A673 (cell line): Measurements from ENCODE around the gene C4BPA.

Experiments used
- EZH2 ChIP-seq: fragments of 200-600 bp; sonication (generic); IDR thresholded peaks from 2 replicates; pipeline ENCODE4 v1.6.1; 2017; ENCODE audit warnings: borderline replicate concordance, low read depth, mild to moderate bottlenecking, mixed read lengths, antibody characterized with exemption, low read length; ENCODE audit not compliant: poor library complexity, severe bottlenecking
- TF ChIP-seq, protein P1 (sequence below): fragments of 300-800, 200-600 bp; sonication (generic); conservative IDR thresholded peaks from 2 replicates; pipeline ENCODE4 v1.5.1; 2017; ENCODE audit warnings: low read depth, mild to moderate bottlenecking, antibody characterized with exemption, low read length, moderate library complexity, mixed read lengths

DNA sequence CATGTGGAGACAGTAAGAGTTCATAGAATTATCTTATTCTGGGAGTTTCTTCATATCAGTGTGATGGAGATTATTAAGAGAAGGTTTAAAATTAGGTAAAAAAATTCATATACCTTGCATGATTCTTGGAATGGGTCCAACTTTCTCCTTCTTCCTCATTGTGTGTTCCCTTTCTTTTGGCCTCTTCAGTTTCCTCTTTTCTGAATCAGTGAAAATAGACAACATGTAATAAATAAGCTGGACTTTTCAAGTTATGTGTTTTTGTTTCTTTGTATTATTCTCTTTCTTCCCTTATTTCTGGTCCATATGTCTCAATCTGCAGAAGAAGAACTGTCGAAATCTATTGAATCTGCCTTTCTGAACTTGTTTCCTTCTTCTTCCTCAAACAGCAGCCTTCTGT is 30.5 kb downstream of the C4BPA start:
- TF ChIP-seq, protein P1, sequence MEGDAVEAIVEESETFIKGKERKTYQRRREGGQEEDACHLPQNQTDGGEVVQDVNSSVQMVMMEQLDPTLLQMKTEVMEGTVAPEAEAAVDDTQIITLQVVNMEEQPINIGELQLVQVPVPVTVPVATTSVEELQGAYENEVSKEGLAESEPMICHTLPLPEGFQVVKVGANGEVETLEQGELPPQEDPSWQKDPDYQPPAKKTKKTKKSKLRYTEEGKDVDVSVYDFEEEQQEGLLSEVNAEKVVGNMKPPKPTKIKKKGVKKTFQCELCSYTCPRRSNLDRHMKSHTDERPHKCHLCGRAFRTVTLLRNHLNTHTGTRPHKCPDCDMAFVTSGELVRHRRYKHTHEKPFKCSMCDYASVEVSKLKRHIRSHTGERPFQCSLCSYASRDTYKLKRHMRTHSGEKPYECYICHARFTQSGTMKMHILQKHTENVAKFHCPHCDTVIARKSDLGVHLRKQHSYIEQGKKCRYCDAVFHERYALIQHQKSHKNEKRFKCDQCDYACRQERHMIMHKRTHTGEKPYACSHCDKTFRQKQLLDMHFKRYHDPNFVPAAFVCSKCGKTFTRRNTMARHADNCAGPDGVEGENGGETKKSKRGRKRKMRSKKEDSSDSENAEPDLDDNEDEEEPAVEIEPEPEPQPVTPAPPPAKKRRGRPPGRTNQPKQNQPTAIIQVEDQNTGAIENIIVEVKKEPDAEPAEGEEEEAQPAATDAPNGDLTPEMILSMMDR, result no peak
- TF ChIP-seq EZH2, result no peak
